HG02943 (cell line): Measurements from ENCODE around the gene GTF2H1.
"Not testable (repeated sequence)": the region's sequence is repeated elsewhere in the genome, so short reads cannot be mapped to it uniquely, and the experiment has no call there.

ENCODE experiments used
- ATAC-seq: cut with Tn5 transposase; IDR thresholded peaks from one replicate; pipeline ENCODE4 v1.9.1; 2021; ENCODE audit warnings: mild to moderate bottlenecking, low read depth, moderate library complexity; ENCODE audit not compliant: unreplicated experiment

Gene GTF2H1

DNA sequence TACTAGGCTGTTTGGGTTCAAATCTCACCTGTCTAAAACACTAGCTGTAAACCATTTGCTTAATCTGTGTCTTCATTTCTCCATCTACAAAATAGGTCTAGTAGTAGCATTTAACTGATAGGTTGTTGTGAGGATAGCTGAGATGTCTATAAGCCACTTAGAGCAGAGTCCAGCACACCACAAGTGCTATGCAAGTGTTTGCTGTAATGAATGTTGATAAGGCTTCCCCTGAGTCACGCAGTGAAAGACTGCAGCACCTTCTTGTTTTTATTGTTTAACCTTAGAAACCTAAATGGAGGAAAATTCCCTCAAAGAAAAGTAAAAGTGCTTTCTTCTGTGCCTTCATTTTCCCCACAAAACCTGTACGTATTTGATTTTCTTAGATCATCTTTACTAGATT lies 48.9 kb downstream of the GTF2H1 start:
- no peak for ATAC-seq

DNA sequence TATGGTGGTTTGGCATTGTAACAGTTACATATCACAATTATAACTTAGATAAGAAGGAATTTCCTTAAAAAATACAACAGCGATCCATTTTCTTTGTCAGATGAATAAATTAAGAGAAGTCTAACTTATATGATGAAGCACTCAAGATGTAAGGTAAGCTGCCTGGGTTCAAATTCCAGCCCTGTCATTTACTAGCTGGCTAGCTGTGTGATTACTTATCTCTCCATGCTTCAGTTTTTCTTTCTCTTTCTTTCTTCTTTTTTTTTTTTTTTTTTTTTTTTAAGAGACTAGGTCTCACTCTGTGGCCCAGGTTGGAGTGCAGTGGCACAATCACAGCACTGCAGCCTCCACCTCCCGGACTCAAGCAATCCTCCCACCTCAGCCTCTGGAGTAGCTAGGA lies 49.8 kb downstream of the GTF2H1 start:
- no peak for ATAC-seq

DNA sequence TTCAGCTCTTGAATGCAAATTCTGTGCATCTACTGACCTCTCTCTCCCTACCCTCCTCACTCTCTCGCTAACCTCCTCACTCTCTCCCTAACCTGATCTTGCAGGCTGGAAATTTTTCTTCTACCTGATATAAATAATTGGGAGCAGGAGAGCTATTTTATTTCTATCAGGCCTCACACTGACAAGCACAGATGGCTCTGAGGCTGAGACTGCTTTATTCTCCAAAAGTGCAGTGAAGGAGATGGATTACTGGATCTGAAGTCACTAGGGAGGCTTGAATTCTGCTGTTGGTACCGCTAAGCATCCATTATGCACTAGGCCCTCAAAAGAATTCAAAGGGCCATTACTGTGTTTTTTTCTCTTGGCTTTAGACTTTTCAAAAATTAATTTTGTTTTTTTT lies 52.6 kb downstream of the GTF2H1 start:
- no peak for ATAC-seq

DNA sequence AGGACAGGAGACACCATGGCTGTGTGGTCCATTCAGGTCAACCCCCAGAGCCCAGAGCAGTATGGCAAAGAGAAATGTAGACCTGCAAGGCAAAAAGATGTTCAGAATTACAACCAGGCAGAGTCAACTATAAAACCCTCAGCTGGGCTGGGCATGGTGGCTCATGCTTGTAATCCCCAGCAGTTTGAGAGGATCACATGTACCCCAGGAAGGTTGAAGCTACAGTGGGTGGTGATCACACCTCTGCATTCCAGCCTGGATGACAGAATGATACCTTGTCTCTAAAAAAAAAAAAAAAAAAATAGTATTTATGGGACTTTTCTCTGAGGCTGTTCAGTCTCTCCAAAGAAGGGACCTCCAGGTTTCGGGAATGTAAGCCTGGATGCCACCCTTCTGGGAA lies 53.6 kb downstream of the GTF2H1 start:
- no peak for ATAC-seq

DNA sequence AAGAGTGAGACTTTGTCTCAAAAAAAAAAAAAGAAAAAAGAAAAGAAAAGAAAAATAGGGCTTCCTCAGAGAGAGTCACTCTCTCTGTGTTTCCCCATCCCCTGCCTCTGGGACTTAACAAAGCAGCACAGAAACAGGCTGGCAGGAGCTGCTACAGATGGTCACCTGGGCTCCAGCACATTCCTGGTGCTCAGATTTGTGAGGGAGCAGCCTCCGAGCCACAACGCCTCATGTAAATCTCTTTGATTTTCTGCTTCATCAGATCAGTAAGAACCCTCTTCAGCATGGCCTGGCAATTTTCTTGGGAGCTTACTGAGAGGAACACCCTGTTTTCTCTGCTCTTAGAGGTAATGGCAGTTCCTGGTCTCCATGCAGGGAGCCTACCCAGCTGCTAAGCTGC lies 56.8 kb downstream of the GTF2H1 start:
- ATAC-seq = no peak

DNA sequence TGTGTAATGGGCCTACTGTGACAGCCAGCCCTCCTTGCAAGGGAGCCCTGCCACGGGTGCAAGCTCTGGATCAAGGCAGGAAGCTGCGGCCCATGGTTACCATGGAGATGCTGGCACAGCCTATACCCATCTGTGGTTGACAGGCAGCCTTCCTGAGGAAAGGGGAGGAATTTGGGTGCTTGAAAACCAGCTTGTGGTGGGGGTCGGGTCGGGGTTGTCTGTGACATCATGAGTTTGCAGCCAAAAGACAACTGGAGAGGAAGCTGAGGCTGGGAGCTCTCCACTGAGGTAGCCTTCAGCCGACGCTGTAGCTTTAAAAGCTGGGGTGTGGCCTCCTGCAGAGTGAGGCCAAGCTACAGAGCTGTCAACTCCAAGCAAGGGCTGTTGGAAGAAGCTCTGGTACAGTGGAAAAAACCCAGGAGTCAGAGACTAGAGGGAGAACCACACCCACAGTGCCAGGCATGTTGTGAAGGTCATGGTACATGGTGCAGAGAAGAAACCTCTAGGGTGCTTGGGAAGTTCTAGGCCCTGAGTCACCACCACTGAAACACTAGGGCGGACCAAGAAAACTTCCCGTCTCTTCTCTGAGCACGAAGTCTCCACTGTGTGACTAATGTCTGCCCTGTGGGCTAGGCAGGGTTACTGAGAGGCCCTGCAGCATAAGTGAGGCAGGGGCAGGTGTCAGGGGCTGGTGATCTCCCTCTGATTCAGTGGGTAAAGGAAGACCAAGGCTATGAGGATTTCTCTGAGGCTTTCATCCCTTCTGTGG lies 61.2 kb downstream of the GTF2H1 start:
- peak; percentile 58 for ATAC-seq

DNA sequence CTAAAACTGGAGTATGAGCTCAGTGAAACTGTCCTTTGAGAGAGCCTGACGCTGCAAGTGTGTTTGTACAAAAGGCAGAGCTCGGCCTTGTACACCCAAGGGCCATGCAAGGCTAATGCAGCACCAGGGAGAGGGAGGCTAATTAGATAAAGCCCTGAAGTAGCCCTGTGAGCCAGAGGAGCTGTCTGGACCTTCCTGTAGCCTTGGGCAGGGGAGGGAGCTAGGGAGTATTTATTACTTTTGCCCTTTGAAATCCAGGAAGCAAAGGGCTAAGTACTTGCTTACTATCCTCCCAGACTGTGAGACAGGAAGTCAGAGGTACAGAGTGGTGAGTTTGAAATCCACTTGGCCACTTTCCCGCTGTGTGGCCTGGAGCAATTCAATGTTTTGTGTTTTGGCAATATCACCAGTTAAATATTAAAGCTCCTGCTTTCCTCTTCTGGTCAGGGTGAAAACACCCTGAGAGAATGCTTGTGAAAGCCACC lies 61.8 kb downstream of the GTF2H1 start:
- peak; percentile 53 for ATAC-seq

DNA sequence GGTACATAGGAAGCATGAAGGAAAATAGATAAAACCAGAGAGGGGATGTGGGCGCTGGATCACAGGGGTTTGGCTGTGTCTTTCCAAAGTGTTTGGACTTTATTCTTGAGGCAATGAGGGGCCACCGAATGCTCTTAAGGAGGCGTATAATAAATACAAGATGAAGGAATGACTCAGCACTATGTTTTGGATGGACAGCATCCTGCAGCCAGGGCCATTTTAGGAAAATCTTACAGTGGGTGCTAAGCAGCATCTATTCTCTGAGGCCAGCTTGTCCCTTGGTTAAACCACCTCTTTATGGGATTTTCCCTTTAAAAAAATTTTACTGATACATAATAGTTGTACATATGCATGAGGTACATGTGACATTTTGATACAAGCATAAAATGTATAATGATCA lies 67.7 kb downstream of the GTF2H1 start:
- ATAC-seq = no peak

DNA sequence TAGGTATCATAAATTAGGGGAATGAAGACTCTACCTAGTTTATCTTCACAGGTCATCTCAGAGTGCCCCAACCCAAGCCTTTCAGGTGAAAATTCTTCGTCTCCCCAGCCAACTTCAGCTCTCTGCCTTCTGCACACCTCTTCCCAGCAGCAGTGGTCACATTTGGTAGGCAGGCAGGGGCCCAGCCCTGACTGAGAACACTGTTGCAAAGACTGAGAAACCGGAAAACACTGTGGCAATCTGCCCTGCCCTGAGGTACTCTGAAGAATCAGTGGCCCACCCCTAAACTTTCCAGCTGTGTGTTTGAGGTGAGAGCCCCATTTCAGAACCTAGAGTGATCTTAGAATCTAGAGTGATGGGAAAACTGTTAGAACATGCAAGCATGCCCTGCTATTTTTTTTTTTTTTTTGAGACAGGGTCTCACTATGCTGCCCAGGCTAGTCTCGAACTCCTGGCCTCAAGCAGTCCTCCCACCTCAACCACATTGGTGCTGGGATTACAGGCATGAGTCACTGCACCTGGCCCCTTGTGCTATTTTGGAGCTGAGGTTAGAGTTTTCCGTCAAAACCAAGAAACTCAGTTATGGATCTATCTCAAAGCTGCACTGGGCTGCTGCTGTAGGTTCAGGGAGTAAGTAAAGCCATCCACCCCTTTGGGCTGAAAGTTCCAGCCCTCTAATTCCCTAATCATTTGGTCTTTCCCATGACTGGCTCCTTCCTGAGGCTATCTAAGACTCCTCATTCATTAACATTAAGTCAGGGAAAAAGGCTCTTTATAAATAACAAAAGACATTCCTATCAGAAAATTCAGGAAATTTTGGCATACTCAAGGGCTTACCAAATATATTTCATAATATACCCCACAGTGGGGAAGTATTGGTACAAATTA lies 70.3 kb downstream of the GTF2H1 start:
- no peak for ATAC-seq

DNA sequence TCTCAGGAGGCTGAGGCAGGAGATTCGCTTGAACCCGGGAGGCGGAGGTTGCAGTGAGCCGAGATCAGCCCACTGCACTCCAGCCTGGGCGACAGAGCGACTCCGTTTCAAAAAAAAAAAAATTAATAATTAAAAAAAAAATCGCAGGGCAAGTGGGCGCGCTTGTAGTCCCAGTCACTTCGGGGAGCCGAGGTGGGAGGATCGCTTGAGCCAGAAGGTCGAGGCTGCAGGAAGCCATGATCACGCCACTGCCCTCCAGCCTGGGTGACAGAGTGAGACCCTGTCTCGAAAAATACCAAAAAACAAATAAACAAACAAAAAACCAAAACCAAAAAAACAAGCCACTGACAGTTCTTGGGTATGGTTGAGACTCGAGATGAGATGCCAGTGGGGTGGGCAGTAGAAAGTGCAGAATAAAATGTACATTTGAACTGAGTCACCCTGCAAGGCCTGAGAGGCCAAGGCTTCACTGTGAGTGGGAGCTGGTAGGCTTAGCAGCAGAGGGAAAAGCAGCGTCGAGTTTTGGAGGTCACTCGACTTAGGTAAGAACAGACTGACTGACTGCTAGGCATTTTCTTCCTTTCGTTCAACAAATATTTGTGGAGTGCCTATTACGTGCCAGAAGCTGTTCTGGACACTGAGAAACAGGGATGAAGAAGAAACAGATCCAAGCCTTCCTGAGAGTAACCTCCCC lies 71.4 kb downstream of the GTF2H1 start:
- ATAC-seq = no peak

DNA sequence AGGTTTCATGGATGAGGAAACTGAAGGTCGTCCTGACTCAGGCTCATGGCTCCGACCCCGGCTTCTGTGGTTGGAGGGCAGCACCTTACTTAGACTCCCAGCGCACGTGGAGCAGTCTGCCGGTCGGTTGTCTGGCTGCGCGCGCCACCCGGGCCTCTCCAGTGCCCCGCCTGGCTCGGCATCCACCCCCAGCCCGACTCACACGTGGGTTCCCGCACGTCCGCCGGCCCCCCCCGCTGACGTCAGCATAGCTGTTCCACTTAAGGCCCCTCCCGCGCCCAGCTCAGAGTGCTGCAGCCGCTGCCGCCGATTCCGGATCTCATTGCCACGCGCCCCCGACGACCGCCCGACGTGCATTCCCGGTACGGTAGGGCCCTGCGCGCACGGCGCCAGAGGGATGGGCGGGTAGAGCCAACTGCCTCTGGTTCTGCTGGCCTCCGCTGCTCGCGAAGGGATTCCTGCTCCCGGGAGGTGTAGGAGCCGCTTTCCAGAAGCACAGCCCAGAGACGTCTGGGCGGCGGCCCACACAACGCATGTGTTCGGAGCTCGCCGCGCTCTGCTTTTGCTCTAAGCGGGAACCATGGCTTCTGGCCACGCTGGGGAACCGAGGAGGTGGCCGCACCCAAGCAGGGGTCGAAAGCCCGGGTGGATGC lies 72.0 kb downstream of the GTF2H1 start, which contains the start of gene LDHA:
Gene LDHA (plus strand): TSS at position 289 of the 653 bp plus-strand sequence. CDS start 2,280 bp downstream, outside the sequence.
- peak; percentile 67 for ATAC-seq

DNA sequence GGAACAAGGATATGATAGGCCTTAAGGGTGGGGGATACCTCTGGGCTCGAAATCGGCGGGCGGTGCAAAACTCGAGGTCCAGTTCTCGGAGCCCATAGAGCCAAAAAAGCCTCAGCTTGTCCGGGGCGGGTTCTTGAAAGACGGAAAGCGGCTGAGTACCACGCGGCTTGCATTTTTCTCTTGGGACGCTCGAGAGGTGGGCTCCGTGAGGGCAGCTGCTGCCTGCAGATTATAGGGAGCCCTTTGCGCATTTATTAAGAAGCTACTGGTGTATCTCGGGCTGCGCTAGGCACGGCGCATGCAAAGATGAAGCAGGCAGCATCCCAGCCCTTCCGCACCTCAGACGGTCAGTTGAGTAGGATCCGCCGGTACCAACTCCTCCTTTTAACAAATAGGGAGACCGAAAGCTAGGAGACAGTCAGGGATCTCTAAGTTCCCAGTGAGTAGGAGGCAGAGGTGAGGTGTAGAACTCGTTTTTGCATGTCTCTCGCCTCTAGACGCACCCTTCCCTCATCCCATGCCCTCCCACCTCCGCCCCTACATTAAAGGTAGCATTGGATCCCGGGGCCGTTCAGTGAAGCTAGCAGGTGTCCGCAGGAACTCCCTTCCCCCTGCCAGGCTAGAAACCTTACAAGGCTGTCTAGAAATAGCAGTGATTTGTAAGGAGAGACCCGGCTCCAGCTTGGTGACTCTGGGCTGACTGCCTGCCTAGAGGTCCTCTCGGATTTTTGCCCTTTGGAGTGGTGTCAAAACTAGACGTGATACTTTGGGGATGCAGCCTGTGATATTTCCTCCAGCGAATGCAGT lies 72.8 kb downstream of the GTF2H1 start:
- ATAC-seq = no peak

DNA sequence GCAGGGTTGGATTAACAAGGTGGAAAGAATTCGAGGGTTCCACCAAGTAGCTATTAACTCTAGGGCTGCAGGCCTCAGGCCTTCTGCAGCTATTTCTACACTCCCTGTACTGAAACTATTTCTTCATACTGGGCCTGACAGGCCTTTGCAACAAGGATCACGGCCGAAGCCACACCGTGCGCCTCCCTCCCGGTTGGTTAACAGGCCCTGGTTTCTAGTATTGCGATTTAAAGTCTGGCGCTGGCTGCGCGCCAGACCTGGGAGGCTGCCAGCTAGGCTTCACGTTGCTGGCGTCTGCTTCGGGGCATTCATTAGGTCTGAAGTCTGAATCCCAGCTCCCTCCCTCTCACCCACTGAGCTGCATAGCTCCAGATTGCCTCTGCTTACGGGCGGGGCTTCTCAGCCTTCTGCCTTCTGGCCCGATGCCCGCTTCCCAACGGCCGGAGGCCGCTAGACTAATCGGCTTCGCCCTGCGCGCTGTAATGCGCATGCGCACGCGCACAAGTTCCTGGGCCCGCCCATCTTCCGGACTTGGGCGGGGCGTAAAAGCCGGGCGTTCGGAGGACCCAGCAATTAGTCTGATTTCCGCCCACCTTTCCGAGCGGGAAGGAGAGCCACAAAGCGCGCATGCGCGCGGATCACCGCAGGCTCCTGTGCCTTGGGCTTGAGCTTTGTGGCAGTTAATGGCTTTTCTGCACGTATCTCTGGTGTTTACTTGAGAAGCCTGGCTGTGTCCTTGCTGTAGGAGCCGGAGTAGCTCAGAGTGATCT lies 73.6 kb downstream of the GTF2H1 start:
- peak; percentile 60 for ATAC-seq

DNA sequence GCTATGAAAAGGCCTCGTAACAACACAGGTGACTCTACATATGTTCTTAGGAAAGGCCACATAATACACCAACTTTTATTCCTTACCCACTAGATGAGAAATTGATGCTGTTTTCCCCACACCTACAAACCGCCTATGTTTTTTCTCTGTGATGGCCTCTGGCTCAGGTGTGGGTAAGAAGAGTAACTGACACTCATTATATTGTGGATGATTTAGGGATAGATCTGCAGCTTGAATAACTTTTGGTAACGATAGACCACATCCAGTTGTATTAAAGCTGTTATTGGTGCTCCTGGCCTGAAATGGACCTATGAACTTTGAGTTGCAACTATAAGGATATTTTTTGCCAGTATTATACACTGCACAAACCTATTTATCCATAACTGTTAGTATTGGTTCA lies 75.6 kb downstream of the GTF2H1 start:
- no peak for ATAC-seq

DNA sequence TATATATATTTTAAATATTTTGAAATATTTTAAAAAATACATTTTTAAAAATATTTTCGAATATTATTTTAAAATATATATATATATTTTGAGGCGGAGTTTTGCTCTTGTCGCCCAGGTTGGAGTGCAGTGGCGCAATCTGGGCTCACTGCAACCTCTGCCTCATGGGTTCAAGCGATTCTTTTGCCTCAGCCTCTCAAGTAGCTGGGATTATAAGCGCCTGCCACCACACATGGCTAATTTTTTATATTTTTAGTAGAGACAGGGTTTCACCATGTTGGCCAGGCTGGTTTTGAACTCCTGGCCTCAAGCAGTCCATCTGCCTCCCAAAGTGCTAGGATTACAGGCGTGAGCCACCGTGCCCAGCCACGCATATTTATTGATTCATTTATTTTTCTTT lies 78.7 kb downstream of the GTF2H1 start:
- ATAC-seq = not testable (repeated sequence)

DNA sequence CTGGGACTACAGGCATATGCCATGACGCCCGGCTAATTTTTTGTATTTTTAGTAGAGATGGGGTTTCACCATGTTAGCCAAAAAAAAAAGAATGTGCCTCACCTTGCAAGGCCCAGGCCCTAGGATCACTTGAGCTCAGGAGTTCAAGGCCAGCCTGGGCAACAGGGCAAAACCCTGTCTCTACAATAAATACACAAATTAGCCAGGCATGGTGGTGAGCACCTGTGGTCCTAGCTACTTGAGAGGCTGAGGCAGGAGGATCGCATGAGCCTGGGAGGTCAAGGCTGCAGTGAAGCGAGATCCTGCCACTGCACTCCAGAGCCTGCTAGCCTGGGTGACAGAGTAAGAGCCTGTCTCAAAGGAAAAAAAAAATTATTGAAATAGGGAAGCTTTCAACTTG lies 81.7 kb downstream of the GTF2H1 start:
- ATAC-seq = no peak

DNA sequence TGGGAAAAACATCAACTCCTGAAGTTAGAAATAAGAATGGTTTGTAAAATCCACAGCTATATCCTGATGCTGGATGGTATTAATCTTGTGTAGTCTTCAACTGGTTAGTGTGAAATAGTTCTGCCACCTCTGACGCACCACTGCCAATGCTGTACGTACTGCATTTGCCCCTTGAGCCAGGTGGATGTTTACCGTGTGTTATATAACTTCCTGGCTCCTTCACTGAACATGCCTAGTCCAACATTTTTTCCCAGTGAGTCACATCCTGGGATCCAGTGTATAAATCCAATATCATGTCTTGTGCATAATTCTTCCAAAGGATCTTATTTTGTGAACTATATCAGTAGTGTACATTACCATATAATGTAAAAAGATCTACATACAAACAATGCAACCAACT lies 85.0 kb downstream of the GTF2H1 start:
- not testable (repeated sequence) for ATAC-seq

DNA sequence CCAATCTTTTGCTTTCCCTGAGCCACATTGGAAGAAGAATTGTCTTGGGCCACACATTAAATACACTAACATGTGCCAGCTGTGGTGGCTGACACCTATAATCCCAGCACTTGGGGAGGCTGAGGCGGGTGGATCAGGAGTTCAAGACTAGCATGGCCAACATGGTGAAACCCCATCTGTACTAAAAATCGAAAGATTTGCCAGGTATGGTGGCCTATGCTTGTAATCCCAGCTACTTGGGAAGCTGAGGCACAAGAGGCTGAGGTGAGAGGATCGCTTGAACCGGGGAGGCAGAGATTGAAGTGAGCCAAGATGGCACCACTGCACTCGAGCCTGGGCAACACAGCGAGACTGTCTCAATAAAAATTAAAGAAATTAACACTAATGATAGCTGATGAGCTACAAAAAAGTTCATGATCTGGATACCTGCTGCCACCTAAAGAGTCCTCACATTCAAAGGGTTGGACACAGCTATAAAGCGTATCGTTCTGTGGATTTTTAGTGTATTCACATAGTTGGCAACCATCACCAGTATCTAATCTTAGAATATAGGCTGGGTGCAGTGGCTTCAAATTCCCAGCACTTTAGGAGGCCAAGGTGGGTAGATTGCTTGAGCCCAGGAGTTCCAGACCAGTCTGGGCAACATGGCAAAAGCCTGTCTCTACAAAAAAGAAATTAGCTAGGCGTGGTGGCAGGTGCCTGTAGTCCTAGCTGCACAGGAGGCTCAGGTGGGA lies 86.4 kb downstream of the GTF2H1 start:
- no peak for ATAC-seq
